Left hindlimb (tissue), 1 donor: ENCODE data around the gene OARD1.
"Not testable (repeated sequence)": the region's sequence is repeated elsewhere in the genome, so short reads cannot be mapped to it uniquely, and the experiment has no call there.

Experiments
- DNase-seq: peaks from one replicate; pipeline ENCODE4 v3.0.0-alpha.2; 2018

OARD1 gene

DNA sequence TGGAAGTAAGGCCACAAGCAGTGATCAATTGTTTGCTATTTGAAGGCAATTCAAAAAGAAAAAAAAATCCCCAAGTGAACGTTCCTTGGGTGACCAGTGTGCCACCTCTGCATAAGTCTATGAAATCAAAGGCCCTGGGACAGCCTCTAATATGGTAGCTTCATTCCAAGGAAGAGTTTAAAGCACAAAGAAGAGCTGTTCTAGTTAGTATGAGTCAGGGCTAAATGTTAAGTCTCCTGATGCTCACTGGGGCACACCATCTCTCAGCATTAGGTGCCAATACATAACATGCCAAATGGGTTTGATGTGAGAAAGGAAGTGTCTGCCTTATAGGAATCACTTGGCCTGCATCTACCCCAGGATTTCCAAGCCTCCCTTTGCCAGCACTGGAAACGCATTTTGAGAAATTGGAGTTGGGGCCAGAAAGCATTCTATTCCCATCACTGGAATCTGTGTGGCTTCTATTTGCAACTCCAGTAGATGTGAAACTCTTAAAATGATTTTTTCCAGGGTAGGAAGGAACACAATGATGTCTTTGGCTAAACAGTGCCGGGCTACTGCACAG lies 46.1 kb downstream of the OARD1 start:
- DNase-seq = no peak

DNA sequence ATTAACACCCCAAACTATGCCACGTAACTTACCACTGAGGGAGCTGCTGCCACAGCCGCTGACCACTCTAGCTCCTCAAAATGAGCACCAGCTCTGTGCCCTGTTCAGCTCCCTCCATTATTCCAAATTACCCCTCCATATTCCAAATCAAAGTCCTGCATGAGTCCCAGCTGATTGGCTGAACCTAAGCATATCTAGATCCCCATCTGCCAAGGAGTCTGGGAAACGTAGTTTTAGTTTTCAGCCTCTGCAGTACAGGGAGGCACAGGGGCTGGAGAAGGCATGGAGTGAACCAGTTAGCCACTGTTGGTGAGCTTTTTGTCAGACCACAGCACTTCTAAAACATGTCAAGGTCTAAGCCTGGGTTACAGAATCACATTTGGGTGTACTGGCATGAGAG lies 49.0 kb downstream of the OARD1 start:
- no peak for DNase-seq

DNA sequence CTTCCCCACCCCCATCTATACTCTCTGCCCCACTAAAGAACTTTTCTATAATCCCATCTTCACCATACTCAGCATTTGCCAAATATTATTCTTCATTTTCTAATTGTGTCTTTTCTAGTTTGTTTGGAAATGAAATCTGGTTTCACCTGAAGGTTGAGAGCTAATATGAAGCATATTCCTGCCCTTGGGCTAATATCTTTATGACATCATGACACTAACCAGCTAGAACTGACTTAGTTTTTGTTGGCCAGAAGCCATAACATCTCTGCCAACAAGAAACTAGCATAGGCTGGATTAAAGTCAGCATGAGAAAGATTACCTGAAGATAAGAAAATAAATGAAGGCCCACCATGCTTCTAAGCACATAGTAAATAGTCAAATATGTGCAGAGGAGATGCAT lies 49.9 kb downstream of the OARD1 start:
- DNase-seq = no peak

DNA sequence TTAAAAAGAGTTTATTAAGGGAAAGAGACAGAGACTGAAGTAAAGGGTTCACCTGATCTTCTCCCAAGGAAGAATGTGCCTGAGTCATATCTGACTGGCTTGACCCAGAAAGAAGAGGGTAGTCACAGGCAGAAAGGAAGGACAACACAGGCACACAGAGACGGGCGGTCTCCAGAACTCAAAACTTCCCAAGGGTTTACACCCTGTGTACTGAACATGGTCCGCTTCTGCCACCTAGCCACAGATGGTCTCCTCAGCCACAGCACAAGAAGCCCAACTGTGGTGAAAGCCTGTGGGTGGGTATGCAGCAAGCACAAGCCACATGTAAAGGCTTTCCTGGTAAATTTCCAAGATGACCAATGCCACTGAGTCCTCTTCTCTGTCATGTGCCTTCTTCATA lies 50.3 kb downstream of the OARD1 start:
- DNase-seq = peak; percentile 39

DNA sequence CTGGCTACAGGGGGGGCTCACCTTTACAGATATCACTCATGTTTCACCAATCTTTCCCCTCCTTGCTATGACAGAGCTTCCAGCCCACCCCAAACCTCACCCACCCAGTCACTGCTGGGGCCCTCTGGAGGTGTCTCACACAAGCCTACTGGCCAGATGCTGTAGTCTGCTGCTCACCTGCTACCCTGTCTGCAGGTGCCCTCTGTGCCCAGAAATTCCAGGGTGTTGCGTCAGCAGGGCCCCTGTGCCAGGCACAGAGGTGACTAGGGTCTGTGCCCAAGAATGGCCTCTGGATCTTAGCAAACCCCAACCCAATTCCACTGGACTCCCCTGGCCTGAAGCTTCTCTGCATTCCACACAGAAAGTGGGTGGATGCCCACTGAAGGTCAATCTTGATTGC lies 54.5 kb downstream of the OARD1 start:
- DNase-seq = no peak

DNA sequence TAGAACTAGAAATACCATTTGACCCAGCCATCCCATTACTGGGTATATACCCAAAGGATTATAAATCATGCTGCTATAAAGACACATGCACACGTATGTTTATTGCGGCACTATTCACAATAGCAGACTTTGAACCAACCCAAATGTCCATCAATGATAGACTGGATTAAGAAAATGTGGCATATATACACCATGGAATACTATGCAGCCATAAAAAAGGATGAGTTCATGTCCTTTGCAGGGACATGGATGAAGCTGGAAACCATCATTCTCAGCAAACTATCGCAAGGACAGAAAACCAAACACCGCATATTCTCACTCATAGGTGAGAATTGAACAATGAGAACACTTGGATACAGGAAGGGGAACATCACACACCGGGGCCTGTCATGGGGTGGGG lies 56.3 kb downstream of the OARD1 start:
- not testable (repeated sequence) for DNase-seq

DNA sequence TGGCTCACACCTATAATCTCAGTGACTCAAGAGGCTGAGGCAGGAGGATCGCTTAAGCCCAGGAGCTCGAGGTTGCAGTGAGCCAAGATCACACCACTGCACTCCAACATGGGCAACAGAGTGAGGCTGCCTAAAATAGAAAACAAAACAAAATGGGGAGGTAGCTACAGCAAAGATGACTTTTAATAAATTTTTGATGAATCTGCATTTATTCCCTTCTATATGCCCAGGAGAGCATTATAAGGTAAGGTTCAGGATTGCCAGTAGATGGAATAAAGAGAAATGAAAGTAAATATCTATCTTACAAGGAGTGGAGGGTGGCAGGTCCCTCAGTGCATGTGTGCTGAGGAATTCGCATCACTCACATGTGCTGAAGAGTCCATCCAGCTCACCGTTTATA lies 57.4 kb downstream of the OARD1 start:
- DNase-seq = no peak
